WTC11 (cell line): ENCODE data around the gene AKT1S1.

ENCODE experiments used
- EMX1 ChIP-seq: fragments of 250-450 bp; sonication (Bioruptor Pico); IDR thresholded peaks from 2 replicates; pipeline ENCODE4 v1.8.0; 2021; ENCODE audit warnings: mild to moderate bottlenecking
- ESRRA ChIP-seq: sonication (generic); formaldehyde crosslinking; IDR thresholded peaks from 2 replicates; pipeline ENCODE4 v1.8.1; 2022; ENCODE audit warnings: mild to moderate bottlenecking, missing genetic modification reagents, borderline replicate concordance
- FOXP1 ChIP-seq: sonication (generic); formaldehyde crosslinking; IDR thresholded peaks from 2 replicates; pipeline ENCODE4 v1.8.0; 2022; ENCODE audit warnings: missing genetic modification reagents, mild to moderate bottlenecking, moderate library complexity, borderline replicate concordance
- KAT7 ChIP-seq: sonication (generic); formaldehyde crosslinking; IDR thresholded peaks from 2 replicates; pipeline ENCODE4 v1.8.1; 2023; ENCODE audit warnings: missing genetic modification reagents, mild to moderate bottlenecking, borderline replicate concordance
- SP1 ChIP-seq: sonication (generic); formaldehyde crosslinking; conservative IDR thresholded peaks from 2 replicates; pipeline ENCODE4 v1.8.1; 2022; ENCODE audit warnings: missing genetic modification reagents
- TF ChIP-seq, protein P1 (sequence below): sonication (generic); formaldehyde crosslinking; IDR thresholded peaks from 2 replicates; pipeline ENCODE4 v1.8.0; 2022; ENCODE audit warnings: mild to moderate bottlenecking, missing genetic modification reagents
- TF ChIP-seq, protein P2 (sequence below): sonication (generic); formaldehyde crosslinking; IDR thresholded peaks from 2 replicates; pipeline ENCODE4 v1.8.1; 2022; ENCODE audit warnings: mild to moderate bottlenecking, missing genetic modification reagents, moderate library complexity, borderline replicate concordance
- TF ChIP-seq, protein P3 (sequence below): fragments of 200-600 bp; IDR thresholded peaks from 2 replicates; pipeline ENCODE4 v1.8.0; 2022; ENCODE audit warnings: antibody characterized with exemption
- TF ChIP-seq, protein P4 (sequence below): sonication (generic); formaldehyde crosslinking; IDR thresholded peaks from 2 replicates; pipeline ENCODE4 v1.8.1; 2023; ENCODE audit warnings: mild to moderate bottlenecking, moderate library complexity, missing genetic modification reagents
- TF ChIP-seq, protein P5 (sequence below): sonication (generic); formaldehyde crosslinking; IDR thresholded peaks from 2 replicates; pipeline ENCODE4 v1.8.0; 2022; ENCODE audit warnings: mild to moderate bottlenecking, missing genetic modification reagents
- TF ChIP-seq, protein P6 (sequence below): sonication (generic); formaldehyde crosslinking; IDR thresholded peaks from 2 replicates; pipeline ENCODE4 v1.8.1; 2023; ENCODE audit warnings: mild to moderate bottlenecking, missing genetic modification reagents, moderate library complexity

DNA sequence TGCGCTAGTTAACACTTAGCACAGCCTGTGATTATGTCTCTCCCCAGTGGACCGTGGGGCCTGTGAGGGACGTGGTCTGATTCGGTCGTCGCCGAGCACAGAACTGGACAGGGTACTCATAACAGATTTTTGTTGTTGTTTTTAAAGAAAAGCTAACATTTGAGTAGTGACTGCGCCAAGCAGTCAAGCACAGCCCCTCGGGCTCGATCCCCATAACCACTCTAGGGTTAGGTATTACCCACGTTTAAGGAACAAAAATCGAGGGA lies 27.0 kb downstream of the AKT1S1 start:
- TF ChIP-seq ESRRA (CRISPR knock-in tag): no peak
- no peak for TF ChIP-seq SP1 (CRISPR knock-in tag)
- TF ChIP-seq, protein P1, sequence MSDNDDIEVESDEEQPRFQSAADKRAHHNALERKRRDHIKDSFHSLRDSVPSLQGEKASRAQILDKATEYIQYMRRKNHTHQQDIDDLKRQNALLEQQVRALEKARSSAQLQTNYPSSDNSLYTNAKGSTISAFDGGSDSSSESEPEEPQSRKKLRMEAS: no peak
- no peak for TF ChIP-seq FOXP1
- TF ChIP-seq, protein P2, sequence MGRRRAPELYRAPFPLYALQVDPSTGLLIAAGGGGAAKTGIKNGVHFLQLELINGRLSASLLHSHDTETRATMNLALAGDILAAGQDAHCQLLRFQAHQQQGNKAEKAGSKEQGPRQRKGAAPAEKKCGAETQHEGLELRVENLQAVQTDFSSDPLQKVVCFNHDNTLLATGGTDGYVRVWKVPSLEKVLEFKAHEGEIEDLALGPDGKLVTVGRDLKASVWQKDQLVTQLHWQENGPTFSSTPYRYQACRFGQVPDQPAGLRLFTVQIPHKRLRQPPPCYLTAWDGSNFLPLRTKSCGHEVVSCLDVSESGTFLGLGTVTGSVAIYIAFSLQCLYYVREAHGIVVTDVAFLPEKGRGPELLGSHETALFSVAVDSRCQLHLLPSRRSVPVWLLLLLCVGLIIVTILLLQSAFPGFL: no peak
- TF ChIP-seq, protein P3, sequence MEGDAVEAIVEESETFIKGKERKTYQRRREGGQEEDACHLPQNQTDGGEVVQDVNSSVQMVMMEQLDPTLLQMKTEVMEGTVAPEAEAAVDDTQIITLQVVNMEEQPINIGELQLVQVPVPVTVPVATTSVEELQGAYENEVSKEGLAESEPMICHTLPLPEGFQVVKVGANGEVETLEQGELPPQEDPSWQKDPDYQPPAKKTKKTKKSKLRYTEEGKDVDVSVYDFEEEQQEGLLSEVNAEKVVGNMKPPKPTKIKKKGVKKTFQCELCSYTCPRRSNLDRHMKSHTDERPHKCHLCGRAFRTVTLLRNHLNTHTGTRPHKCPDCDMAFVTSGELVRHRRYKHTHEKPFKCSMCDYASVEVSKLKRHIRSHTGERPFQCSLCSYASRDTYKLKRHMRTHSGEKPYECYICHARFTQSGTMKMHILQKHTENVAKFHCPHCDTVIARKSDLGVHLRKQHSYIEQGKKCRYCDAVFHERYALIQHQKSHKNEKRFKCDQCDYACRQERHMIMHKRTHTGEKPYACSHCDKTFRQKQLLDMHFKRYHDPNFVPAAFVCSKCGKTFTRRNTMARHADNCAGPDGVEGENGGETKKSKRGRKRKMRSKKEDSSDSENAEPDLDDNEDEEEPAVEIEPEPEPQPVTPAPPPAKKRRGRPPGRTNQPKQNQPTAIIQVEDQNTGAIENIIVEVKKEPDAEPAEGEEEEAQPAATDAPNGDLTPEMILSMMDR: no peak
- no peak for TF ChIP-seq KAT7 (CRISPR knock-in tag)
- TF ChIP-seq, protein P4, sequence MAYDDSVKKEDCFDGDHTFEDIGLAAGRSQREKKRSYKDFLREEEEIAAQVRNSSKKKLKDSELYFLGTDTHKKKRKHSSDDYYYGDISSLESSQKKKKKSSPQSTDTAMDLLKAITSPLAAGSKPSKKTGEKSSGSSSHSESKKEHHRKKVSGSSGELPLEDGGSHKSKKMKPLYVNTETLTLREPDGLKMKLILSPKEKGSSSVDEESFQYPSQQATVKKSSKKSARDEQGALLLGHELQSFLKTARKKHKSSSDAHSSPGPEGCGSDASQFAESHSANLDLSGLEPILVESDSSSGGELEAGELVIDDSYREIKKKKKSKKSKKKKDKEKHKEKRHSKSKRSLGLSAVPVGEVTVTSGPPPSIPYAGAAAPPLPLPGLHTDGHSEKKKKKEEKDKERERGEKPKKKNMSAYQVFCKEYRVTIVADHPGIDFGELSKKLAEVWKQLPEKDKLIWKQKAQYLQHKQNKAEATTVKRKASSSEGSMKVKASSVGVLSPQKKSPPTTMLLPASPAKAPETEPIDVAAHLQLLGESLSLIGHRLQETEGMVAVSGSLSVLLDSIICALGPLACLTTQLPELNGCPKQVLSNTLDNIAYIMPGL (CRISPR knock-in tag): no peak
- TF ChIP-seq, protein P5, sequence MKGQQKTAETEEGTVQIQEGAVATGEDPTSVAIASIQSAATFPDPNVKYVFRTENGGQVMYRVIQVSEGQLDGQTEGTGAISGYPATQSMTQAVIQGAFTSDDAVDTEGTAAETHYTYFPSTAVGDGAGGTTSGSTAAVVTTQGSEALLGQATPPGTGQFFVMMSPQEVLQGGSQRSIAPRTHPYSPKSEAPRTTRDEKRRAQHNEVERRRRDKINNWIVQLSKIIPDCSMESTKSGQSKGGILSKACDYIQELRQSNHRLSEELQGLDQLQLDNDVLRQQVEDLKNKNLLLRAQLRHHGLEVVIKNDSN (CRISPR knock-in tag): no peak
- TF ChIP-seq, protein P6, sequence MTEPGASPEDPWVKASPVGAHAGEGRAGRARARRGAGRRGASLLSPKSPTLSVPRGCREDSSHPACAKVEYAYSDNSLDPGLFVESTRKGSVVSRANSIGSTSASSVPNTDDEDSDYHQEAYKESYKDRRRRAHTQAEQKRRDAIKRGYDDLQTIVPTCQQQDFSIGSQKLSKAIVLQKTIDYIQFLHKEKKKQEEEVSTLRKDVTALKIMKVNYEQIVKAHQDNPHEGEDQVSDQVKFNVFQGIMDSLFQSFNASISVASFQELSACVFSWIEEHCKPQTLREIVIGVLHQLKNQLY (CRISPR knock-in tag): no peak
- no peak for TF ChIP-seq EMX1 (CRISPR knock-in tag)
